ENCODE data around the gene SHF.

Gene SHF

GRCh38 chr15:45169608-45170480 is 17.9 kb downstream of the SHF start:
- no peak for DNase-seq (ENCODE audit: low read depth)

GRCh38 chr15:45168751-45169551 is 18.8 kb downstream of the SHF start:
- DNase-seq (ENCODE audit: low read depth), result no peak

GRCh38 chr15:45168286-45168685 is 19.5 kb downstream of the SHF start:
- no peak for DNase-seq (ENCODE audit: low read depth)

GRCh38 chr15:45167631-45168205 is 20.0 kb downstream of the SHF start:
- no peak for DNase-seq (ENCODE audit: low read depth)

GRCh38 chr15:45166834-45167630 is 20.7 kb downstream of the SHF start:
- DNase-seq (ENCODE audit: low read depth), result peak; percentile 68

GRCh38 chr15:45165536-45165935 is 22.2 kb downstream of the SHF start:
- DNase-seq (ENCODE audit: low read depth), result no peak

- no peak for DNase-seq (ENCODE audit: low read depth)
Measured at GRCh38 chr15:45164914-45165313, 22.9 kb downstream of the SHF start.

- no peak for DNase-seq (ENCODE audit: low read depth)
Measured at GRCh38 chr15:45163508-45163856, 24.3 kb downstream of the SHF start.

- peak; percentile 33 for DNase-seq (ENCODE audit: low read depth)
Measured at GRCh38 chr15:45162771-45163507, 24.8 kb downstream of the SHF start.

GRCh38 chr15:45161666-45162065 is 26.1 kb downstream of the SHF start:
- DNase-seq (ENCODE audit: low read depth), result no peak

GRCh38 chr15:45157974-45158373 is 29.8 kb downstream of the SHF start:
- no peak for DNase-seq (ENCODE audit: low read depth)

- no peak for DNase-seq (ENCODE audit: low read depth)
Measured at GRCh38 chr15:45156744-45157455, 30.9 kb downstream of the SHF start.

- no peak for DNase-seq (ENCODE audit: low read depth)
Measured at GRCh38 chr15:45155739-45156138, 32.0 kb downstream of the SHF start.

GRCh38 chr15:45151998-45152828 is 35.6 kb downstream of the SHF start:
- DNase-seq (ENCODE audit: low read depth), result no peak

- DNase-seq (ENCODE audit: low read depth), result no peak
Measured at GRCh38 chr15:45150997-45151396, 36.8 kb downstream of the SHF start.

- DNase-seq (ENCODE audit: low read depth), result no peak
Measured at GRCh38 chr15:45150481-45150880, 37.3 kb downstream of the SHF start.

GRCh38 chr15:45149060-45149459 is 38.7 kb downstream of the SHF start:
- DNase-seq (ENCODE audit: low read depth), result no peak

GRCh38 chr15:45148076-45149059 is 39.4 kb downstream of the SHF start:
- no peak for DNase-seq (ENCODE audit: low read depth)

Measured in T follicular helper cell (primary cell).